Measurements from ENCODE around the gene RBX1.

RBX1 gene

DNA sequence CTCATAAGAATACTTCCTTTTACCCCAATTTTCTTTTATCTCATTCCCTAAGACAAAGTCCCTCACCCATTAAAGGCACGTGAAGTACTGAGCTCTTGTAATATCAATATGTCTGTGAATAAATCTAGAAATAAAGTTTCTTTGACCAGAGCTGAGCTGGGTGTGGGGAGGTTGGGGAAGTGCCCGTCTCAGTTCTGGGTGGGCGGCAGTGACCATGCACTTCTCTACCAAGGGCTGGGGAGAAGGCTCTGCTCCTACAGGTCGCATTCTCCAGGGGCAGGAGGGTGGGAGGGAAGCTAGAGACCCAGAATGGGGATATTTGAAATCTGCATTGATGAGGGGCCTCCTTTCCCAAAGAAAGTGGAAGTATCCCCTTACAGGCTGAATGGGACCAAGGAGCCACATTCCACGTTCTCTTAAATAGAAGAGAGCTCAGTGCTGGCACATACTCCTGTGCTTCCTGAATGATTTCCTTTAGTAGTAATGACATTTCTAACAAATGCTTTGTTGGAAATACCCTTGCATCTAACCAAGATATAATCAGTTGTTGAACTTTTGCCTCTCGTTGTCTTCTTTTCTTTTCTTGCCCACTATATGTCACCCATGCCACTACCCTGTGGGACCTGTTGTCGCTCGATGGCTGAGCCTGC, 16.1 kb downstream of the RBX1 start:
- H2BK5ac ChIP-seq (ENCODE audit: low read depth, low read length, poor library complexity, severe bottlenecking), result no peak overlapping the region
- 95% methylated on average over 5 of the region's 8 CpGs for WGBS
- H3K14ac ChIP-seq (ENCODE audit: low read length in 2 of 2), result no peak overlapping the region
- no peak overlapping the region for H3K4me2 ChIP-seq (ENCODE audit: low read length, poor library complexity, severe bottlenecking)
- H3K4me3 ChIP-seq (ENCODE audit: insufficient read depth in 1 of 2, low read depth in 1 of 2, low read length in 2 of 2), result no peak overlapping the region
- H4K91ac ChIP-seq (ENCODE audit: low read length), result no peak overlapping the region
- H3K4me1 ChIP-seq (ENCODE audit: control insufficient read depth, insufficient read depth, low read depth, low read length), result no peaks in the 10 kb centered on the region
- no peak overlapping the region for H2BK15ac ChIP-seq (ENCODE audit: low read depth, poor library complexity, severe bottlenecking)
- no peak for DNase-seq
- no peak overlapping the region for H3K27ac ChIP-seq (ENCODE audit: low read length, poor library complexity, severe bottlenecking)
- H2BK12ac ChIP-seq (ENCODE audit: low read length in 2 of 2), result no peak overlapping the region
- no peak overlapping the region for H2AFZ ChIP-seq (ENCODE audit: low read depth, low read length)
- no peak overlapping the region for H3K4ac ChIP-seq (ENCODE audit: low read depth in 1 of 2, low read length in 2 of 2)
- no peak overlapping the region for H3K23ac ChIP-seq (ENCODE audit: low read length in 2 of 2)
- peaks cover 44 to 85% of the 10 kb centered on the region in 2 experiments for H3K36me3 ChIP-seq (ENCODE audit: control insufficient read depth in 1 of 2, insufficient read depth in 2 of 2, low read depth in 1 of 2, low read length in 2 of 2)
- no peak overlapping the region for H3K18ac ChIP-seq (ENCODE audit: low read depth in 1 of 2, low read length in 2 of 2)
- no peaks in the 10 kb centered on the region for H3K9me3 ChIP-seq (ENCODE audit: control insufficient read depth, low read length)
- H2AK5ac ChIP-seq (ENCODE audit: low read length, severe bottlenecking), result no peak overlapping the region
- H4K8ac ChIP-seq (ENCODE audit: low read length), result no peak overlapping the region
- no peak overlapping the region for H2BK120ac ChIP-seq (ENCODE audit: low read depth, low read length)
- no peak overlapping the region for H3K9ac ChIP-seq (ENCODE audit: low read length)
- H3K27me3 ChIP-seq (ENCODE audit: control insufficient read depth in 1 of 2, insufficient read depth in 1 of 2, low read length in 2 of 2), result no peaks in the 10 kb centered on the region
- peaks cover 41% of the 10 kb centered on the region for H3K79me1 ChIP-seq (replicated peaks; ENCODE audit: low read length, poor library complexity, severe bottlenecking)

DNA sequence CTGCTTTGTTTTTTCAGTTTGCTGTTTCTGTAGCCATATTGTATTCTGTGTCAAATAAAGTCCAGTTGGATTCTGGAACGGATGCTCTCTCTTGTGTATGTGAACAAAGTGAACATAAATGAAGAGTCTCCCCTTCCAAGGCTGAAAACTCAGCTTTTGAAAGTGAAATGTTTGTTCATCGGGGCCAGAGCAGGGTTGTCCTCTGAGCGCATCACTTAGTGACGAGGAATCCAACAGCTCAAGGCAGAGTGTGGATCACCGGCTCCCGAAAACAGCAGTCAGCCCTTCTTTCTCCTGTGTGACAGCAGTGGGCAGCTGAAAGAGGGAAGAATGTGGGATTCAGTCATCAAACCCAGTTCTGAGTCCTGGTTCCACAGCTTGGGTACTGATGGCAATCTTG, 21.4 kb downstream of the RBX1 start:
- peaks cover 20% of the 10 kb centered on the region for H3K79me1 ChIP-seq (replicated peaks; ENCODE audit: low read length, poor library complexity, severe bottlenecking)
- no peak overlapping the region for H3K4ac ChIP-seq (ENCODE audit: low read depth in 1 of 2, low read length in 2 of 2)
- no peak overlapping the region for H3K14ac ChIP-seq (ENCODE audit: low read length in 2 of 2)
- no peak overlapping the region for H2BK5ac ChIP-seq (ENCODE audit: low read depth, low read length, poor library complexity, severe bottlenecking)
- no peaks in the 10 kb centered on the region for H3K9me3 ChIP-seq (ENCODE audit: control insufficient read depth, low read length)
- no peak overlapping the region for H4K8ac ChIP-seq (ENCODE audit: low read length)
- no peak overlapping the region for H2AK5ac ChIP-seq (ENCODE audit: low read length, severe bottlenecking)
- H3K18ac ChIP-seq (ENCODE audit: low read depth in 1 of 2, low read length in 2 of 2), result no peak overlapping the region
- H3K4me2 ChIP-seq (ENCODE audit: low read length, poor library complexity, severe bottlenecking), result no peak overlapping the region
- over 99% methylated on average over 6 of the region's 6 CpGs for WGBS
- no peak overlapping the region for H3K9ac ChIP-seq (ENCODE audit: low read length)
- no peak overlapping the region for H3K23ac ChIP-seq (ENCODE audit: low read length in 2 of 2)
- H3K27ac ChIP-seq (ENCODE audit: low read length, poor library complexity, severe bottlenecking), result no peak overlapping the region
- H2BK15ac ChIP-seq (ENCODE audit: low read depth, poor library complexity, severe bottlenecking), result no peak overlapping the region
- H3K4me3 ChIP-seq (ENCODE audit: insufficient read depth in 1 of 2, low read depth in 1 of 2, low read length in 2 of 2), result no peak overlapping the region
- H3K36me3 ChIP-seq (ENCODE audit: control insufficient read depth in 1 of 2, insufficient read depth in 2 of 2, low read depth in 1 of 2, low read length in 2 of 2), result peaks cover 28 to 50% of the 10 kb centered on the region in 2 experiments
- H3K4me1 ChIP-seq (ENCODE audit: control insufficient read depth, insufficient read depth, low read depth, low read length), result no peaks in the 10 kb centered on the region
- no peak overlapping the region for H2AFZ ChIP-seq (ENCODE audit: low read depth, low read length)
- no peak overlapping the region for H2BK120ac ChIP-seq (ENCODE audit: low read depth, low read length)
- no peak for DNase-seq
- H3K27me3 ChIP-seq (ENCODE audit: control insufficient read depth in 1 of 2, insufficient read depth in 1 of 2, low read length in 2 of 2), result no peaks in the 10 kb centered on the region
- no peak overlapping the region for H4K91ac ChIP-seq (ENCODE audit: low read length)
- no peak overlapping the region for H2BK12ac ChIP-seq (ENCODE audit: low read length in 2 of 2)

- no peak overlapping the region for H2BK5ac ChIP-seq (ENCODE audit: low read depth, low read length, poor library complexity, severe bottlenecking)
- H3K9ac ChIP-seq (ENCODE audit: low read length), result no peak overlapping the region
- H2BK120ac ChIP-seq (ENCODE audit: low read depth, low read length), result no peak overlapping the region
- H3K4me1 ChIP-seq (ENCODE audit: control insufficient read depth, insufficient read depth, low read depth, low read length), result no peaks in the 10 kb centered on the region
- H3K79me1 ChIP-seq (replicated peaks; ENCODE audit: low read length, poor library complexity, severe bottlenecking), result peaks cover 16% of the 10 kb centered on the region
- no peak overlapping the region for H3K23ac ChIP-seq (ENCODE audit: low read length in 2 of 2)
- 98% methylated on average over 12 of the region's 13 CpGs for WGBS
- no peaks in the 10 kb centered on the region for H3K27me3 ChIP-seq (ENCODE audit: control insufficient read depth in 1 of 2, insufficient read depth in 1 of 2, low read length in 2 of 2)
- H3K36me3 ChIP-seq (ENCODE audit: control insufficient read depth in 1 of 2, insufficient read depth in 2 of 2, low read depth in 1 of 2, low read length in 2 of 2), result peaks cover 25 to 44% of the 10 kb centered on the region in 2 experiments
- no peak overlapping the region for H4K91ac ChIP-seq (ENCODE audit: low read length)
- H3K4me3 ChIP-seq (ENCODE audit: insufficient read depth in 1 of 2, low read depth in 1 of 2, low read length in 2 of 2), result no peak overlapping the region
- H2BK12ac ChIP-seq (ENCODE audit: low read length in 2 of 2), result no peak overlapping the region
- H4K8ac ChIP-seq (ENCODE audit: low read length), result no peak overlapping the region
- H3K9me3 ChIP-seq (ENCODE audit: control insufficient read depth, low read length), result no peaks in the 10 kb centered on the region
- no peak overlapping the region for H2AFZ ChIP-seq (ENCODE audit: low read depth, low read length)
- H2AK5ac ChIP-seq (ENCODE audit: low read length, severe bottlenecking), result no peak overlapping the region
- H3K18ac ChIP-seq (ENCODE audit: low read depth in 1 of 2, low read length in 2 of 2), result no peak overlapping the region
- no peak for DNase-seq
- H3K4ac ChIP-seq (ENCODE audit: low read depth in 1 of 2, low read length in 2 of 2), result no peak overlapping the region
- H3K27ac ChIP-seq (ENCODE audit: low read length, poor library complexity, severe bottlenecking), result no peak overlapping the region
- no peak overlapping the region for H3K4me2 ChIP-seq (ENCODE audit: low read length, poor library complexity, severe bottlenecking)
- no peak overlapping the region for H2BK15ac ChIP-seq (ENCODE audit: low read depth, poor library complexity, severe bottlenecking)
- no peak overlapping the region for H3K14ac ChIP-seq (ENCODE audit: low read length in 2 of 2)
These were observed 22.0 kb downstream of the RBX1 start for GRCh38 chr22:40973144-40973543.

DNA sequence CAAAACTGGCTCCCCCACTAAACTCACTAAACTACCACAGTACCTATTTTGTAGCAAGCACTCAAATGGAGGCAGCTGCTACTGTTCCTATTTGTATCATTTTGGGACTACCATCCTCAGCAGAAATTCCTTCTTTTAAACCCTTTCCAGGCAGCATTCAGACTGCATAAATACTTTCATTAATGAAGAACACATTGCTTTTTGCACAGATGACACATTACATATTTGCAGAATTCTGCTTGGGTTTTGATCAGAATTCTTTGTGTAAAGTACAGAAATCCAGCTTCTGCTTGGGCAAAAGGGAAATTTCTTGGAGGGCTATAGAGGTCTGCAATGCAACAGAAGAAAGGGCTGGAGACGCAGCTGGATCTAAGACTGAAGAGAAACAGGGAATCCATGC, 24.2 kb downstream of the RBX1 start:
- Histone ChIP-seq H2BK15ac (ENCODE audit: low read depth, poor library complexity, severe bottlenecking) (no peak overlapping the region), H3K23ac (ENCODE audit: low read length in 2 of 2) (no peak overlapping the region), H3K9me3 (ENCODE audit: control insufficient read depth, low read length) (no peaks in the 10 kb centered on the region), H3K4me3 (ENCODE audit: insufficient read depth in 1 of 2, low read depth in 1 of 2, low read length in 2 of 2) (no peak overlapping the region), H4K8ac (ENCODE audit: low read length) (no peak overlapping the region), H3K18ac (ENCODE audit: low read depth in 1 of 2, low read length in 2 of 2) (no peak overlapping the region), H3K27me3 (ENCODE audit: control insufficient read depth in 1 of 2, insufficient read depth in 1 of 2, low read length in 2 of 2) (no peaks in the 10 kb centered on the region), H3K4me2 (ENCODE audit: low read length, poor library complexity, severe bottlenecking) (no peak overlapping the region), H3K4me1 (ENCODE audit: control insufficient read depth, insufficient read depth, low read depth, low read length) (no peaks in the 10 kb centered on the region), H2BK5ac (ENCODE audit: low read depth, low read length, poor library complexity, severe bottlenecking) (no peak overlapping the region), H3K14ac (ENCODE audit: low read length in 2 of 2) (no peak overlapping the region), H2AFZ (ENCODE audit: low read depth, low read length) (no peak overlapping the region), H2AK5ac (ENCODE audit: low read length, severe bottlenecking) (no peak overlapping the region), H3K79me1 (replicated peaks; ENCODE audit: low read length, poor library complexity, severe bottlenecking) (peaks cover 9% of the 10 kb centered on the region), H3K36me3 (ENCODE audit: control insufficient read depth in 1 of 2, insufficient read depth in 2 of 2, low read depth in 1 of 2, low read length in 2 of 2) (peaks cover 12 to 28% of the 10 kb centered on the region in 2 experiments), H4K91ac (ENCODE audit: low read length) (no peak overlapping the region), H2BK120ac (ENCODE audit: low read depth, low read length) (no peak overlapping the region), H3K27ac (ENCODE audit: low read length, poor library complexity, severe bottlenecking) (no peak overlapping the region), H2BK12ac (ENCODE audit: low read length in 2 of 2) (no peak overlapping the region), H3K9ac (ENCODE audit: low read length) (peak overlapping the region; percentile 44), H3K4ac (ENCODE audit: low read depth in 1 of 2, low read length in 2 of 2) (no peak overlapping the region)
- DNase-seq, result no peak
- WGBS, result 100% methylated on average over 1 of the region's 1 CpG

All from mesenchymal stem cell (in vitro differentiated cells and primary cell).